ENCODE data around the gene LNX2.
A peak's percentile ranks its signal among the peaks of the same experiment; 100 is the strongest.

LNX2 gene

GRCh38 chr13:27620377-27621115 is at the start of gene LNX2:
TSS of gene LNX2 (minus strand) at chr13:27620529. CDS start at chr13:27581703, 38,826 bp downstream.
- DNase-seq (ENCODE audit: low spot score) = peak; percentile 96

DNA sequence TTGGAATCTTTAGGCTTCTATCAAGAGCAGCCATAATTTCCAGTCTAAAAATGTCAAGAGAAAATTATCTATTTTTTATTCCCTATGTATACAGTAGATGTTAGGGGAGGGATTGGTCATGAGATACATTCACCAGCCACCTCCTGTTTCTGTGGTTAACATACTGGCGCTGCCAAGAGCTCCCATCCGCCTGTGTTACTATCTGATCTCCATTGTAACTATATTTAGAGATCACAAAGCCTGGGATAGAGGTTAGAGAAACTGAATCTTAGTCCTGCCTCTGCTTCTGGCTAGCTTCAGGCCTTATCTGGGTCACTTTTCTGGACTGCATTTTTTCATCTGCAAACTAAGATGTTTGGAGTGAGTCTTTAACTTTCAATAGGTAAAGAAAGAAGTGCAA is 47.6 kb upstream of the LNX2 start:
- DNase-seq (ENCODE audit: low spot score) = no peak

DNA sequence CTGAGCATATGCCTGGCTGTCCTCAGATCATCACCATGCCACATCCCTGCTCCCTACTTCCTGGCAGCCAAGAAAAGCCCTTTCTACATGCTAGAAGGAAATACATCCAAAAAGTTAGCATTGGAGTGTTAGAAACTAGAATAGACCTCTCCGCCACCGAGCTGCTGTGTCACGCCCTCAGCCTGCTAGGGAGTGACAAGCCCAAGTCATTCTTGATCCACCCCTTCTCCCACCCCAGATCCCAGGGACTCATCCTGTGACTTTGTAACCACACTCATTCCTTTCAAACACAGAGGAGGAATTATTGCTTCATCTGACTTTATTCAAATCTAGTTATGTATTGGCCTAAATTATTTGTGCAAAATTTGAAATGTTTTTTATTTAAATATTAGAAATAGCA is 46.6 kb upstream of the LNX2 start:
- DNase-seq (ENCODE audit: low spot score) = no peak

DNA sequence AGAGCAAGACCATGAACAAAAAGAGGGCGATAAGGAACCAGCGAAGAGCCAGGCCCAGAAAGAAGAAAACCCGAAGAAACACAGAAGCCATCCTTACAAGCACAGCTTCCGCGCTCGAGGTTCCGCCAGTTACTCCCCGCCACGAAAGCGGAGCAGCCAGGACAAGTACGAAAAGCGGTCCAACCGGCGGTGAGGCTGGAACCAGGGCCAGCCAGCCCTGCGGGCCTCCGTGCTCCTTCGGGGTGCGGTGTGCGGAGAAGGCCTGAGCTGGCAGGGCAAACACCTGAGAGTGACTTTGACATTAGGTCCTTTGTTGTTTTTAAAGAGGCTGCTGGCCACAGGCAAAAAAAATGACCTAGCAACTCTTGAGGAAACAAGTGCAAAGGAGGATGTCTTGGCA is 45.4 kb upstream of the LNX2 start:
- no peak for DNase-seq (ENCODE audit: low spot score)

GRCh38 chr13:27665333-27665732 is 45.0 kb upstream of the LNX2 start:
- DNase-seq (ENCODE audit: low spot score) = no peak

DNA sequence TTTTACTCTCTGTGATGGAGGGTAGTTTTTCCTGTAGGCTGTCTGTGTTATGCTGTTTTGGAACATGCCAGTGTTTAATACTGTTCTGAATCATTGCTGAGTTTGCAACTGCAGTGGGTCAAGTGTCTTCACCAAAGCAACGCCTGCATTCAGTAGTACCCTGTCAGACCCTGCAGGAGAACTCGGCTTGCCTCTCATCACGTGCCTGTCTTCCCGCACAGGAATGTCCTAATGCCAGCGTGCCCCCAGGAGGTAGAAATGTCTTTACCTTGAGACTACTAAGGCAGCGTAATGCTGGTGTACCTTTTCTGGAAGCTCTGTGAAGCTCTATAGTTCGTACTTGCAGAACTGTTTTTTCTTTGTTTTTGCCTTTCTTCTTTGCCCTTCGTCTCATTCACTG is 43.6 kb upstream of the LNX2 start:
- DNase-seq (ENCODE audit: low spot score) = no peak

DNA sequence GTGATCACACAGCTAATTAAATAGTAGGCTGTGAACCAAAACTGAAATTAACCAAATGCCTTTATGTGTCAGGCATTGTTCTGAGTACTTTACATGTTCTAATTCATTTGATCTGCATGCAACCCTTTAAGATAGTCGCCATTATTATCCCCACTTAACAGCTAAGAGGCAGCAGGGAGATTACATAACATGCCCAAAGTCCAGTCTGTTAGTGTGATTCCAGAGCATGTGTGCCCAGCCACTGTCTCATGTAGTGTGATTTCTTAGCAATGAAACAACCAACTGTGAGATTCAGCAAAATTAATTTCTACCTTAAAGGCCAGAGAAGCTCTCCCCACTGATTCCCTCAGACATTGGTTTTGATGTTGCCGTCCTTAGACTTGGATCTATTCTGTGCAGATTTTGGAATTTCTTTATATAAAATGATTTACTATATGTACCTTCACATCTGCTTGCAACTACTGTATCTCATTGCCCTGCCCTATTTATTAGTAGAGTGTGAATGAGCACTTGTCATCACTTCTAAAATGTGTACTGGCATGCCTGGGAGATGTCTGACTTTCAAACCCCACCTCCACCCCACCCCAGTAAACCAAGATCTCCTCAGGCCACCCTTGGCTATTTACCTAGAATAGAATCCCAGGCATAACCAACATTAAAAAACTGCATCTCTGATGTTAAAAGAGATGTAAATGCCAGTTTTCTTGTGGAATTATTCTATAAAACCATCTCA is 42.6 kb upstream of the LNX2 start:
- no peak for DNase-seq (ENCODE audit: low spot score)

DNA sequence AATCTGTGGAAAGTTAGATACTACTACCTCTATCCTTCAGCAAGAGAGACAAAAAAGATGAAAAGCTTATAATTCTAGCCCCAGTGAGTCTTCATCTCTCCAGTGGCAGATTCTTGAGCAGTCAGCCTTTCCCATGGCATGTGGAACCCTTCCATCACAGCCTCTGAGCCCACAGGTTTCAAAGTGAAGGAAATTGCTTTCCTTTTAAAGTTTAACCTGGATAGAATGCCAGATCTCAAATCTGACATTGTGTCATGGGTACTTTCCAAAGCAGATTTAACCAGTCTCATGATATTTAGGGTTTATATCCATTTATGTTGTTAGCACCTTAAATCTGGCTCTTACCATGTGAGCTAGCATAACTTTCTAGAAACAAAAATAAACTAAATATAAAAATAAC is 40.7 kb upstream of the LNX2 start:
- no peak for DNase-seq (ENCODE audit: low spot score)

DNA sequence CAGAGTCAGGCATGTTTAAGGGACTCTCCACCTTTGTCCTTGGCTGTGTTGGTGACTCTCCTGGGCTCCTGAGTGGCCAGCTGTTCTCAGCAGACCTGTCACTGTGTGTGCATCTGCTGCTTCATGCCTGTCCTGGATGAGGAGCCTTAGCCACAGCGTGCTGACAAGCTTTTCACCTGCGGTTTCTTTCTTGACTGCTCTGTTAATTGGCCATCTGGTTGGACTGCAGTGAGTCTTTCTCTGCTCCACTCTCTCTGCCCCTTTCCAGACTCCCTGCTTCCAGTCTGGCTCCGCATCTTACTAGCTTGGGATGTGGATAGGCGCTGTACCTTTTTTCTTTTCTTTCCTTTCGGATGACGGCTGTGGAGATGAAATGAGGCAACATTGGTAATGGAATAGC is 40.2 kb upstream of the LNX2 start:
- no peak for DNase-seq (ENCODE audit: low spot score)

GRCh38 chr13:27659145-27659865 is 39.0 kb upstream of the LNX2 start:
- no peak for DNase-seq (ENCODE audit: low spot score)

DNA sequence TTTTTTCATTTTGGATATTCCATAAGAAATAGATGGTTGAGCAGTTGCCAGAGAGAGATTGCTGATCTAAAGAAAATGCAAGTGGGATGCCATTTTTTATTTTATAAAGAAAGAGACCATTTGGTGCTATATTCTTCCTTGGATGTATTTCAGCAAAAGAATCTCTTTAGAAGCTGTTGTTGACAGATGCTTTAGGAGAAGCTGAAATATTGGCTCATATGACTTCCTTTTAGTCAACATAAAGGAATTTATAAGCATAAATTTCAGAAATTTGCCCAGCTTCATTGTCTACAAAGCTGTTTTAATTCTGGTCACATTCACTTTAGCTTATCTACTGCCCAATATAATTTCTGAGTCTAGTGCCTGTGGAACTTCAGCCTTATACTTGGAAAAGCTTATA is 38.2 kb upstream of the LNX2 start:
- no peak for DNase-seq (ENCODE audit: low spot score)

DNA sequence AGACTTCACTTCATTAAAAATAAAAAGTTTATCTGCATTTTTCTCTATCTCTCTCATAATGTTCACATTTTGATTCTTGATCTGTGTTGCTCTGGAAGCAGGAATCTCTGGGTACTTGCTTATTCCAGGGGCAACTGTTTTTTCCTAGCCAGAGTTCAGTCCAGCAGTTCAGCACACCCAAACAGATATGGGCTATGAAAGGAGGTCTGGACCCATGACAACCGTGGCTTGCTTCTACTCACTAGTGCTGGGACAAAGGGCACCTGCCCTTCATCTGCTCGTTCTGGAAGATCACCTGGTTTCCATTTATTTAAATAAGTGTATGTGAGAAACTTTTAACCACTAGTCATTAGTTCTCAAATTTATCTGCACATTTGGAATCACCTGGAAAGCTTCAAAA is 37.4 kb upstream of the LNX2 start:
- no peak for DNase-seq (ENCODE audit: low spot score)

DNA sequence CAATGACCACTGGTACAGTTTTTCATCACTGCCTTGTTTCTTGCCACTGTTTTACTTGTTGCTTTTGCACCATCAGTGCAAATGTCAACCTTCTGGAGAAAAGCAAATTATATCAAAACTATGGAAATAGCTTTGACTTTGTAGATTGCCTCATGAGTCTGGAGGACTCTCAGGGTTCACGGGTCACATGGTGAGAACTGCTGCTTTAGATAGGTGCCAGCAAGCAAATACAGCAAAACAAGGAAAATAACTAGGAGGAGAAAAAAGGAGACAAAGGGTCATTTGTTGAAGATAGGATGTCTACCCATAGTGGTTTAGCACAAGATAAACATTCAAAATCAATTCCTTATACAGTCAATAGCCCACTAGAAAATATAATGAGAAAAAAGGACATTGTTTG is 34.5 kb upstream of the LNX2 start:
- no peak for DNase-seq (ENCODE audit: low spot score)

GRCh38 chr13:27654059-27654458 is 33.7 kb upstream of the LNX2 start:
- DNase-seq (ENCODE audit: low spot score) = no peak

- no peak for DNase-seq (ENCODE audit: low spot score)
Observed at GRCh38 chr13:27650312-27650711, 30.0 kb upstream of the LNX2 start.

GRCh38 chr13:27644302-27644701 is 24.0 kb upstream of the LNX2 start:
- no peak for DNase-seq (ENCODE audit: low spot score)

DNA sequence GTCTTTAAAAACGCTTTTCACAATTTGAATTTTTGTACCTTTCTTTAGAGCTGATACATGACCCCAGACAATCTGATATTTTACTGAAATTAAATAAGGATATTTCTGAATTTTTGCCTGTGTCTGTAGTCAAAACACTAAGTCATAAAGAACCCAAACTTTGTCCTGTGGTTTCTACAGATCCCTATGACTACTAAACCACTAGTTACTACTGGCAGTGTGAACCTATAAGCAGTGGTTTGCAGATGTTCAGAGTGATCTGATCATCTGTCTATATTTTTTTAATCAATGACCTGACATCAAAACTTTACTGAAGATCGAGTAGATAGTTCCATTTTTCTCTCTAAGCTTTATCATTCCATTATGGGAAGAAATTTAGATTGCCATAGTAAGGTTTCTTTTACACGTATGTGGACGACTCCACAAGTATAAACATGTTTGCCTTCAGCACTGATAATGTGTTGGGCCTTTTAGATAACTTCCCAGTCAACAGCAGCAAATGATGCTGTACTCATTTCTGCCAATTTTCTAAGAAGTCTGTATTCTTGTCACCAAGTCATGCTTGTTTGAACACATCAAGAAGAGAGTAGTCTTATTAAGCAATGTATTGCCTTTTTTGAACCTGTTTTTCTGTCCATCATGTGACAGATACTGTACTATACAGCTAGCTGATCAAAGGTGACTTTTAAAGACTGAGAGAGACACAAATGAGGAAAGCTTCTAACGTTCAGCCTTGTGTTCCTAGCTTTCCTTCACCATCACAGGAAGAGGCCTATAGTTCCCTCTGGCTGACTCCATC is 23.2 kb upstream of the LNX2 start:
- no peak for DNase-seq (ENCODE audit: low spot score)

- no peak for DNase-seq (ENCODE audit: low spot score)
Observed at GRCh38 chr13:27641711-27642502, 21.6 kb upstream of the LNX2 start.

GRCh38 chr13:27639186-27639585 is 18.9 kb upstream of the LNX2 start:
- no peak for DNase-seq (ENCODE audit: low spot score)

GRCh38 chr13:27638521-27638920 is 18.2 kb upstream of the LNX2 start:
- DNase-seq (ENCODE audit: low spot score) = no peak

DNA sequence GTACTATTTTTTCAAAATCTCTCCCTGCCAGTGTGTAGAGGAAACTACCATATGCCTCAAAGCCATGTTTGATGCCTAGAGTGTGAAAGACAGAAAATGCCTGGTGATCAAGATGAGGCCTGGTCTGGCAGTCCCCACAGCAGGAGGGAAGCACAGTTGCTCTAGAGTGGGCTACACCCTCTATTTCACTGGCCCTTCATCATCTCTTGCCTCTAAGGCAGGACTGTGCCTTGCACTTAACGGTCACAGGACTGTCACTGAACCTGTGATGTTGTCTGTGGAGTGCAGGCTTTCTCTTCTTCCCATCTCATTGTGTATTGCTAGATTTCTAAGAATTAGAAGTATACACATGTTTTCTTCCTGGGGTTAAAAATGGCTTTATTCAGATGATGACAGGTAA is 17.7 kb upstream of the LNX2 start:
- DNase-seq (ENCODE audit: low spot score) = no peak

GRCh38 chr13:27637289-27637626 is 16.9 kb upstream of the LNX2 start:
- DNase-seq (ENCODE audit: low spot score) = no peak

Measured in NAMALWA (cell line).